Fibroblast of gingiva (primary cell): ENCODE results near the gene MUCL3.
A peak's percentile ranks its signal among the peaks of the same experiment; 100 is the strongest.
"Not testable (repeated sequence)": the region's sequence is repeated elsewhere in the genome, so short reads cannot be mapped to it uniquely, and the experiment has no call there.

Experiments used
- DNase-seq: peaks from one replicate; pipeline ENCODE4 v3.0.0-alpha.2; 2011; ENCODE audit warnings: low read depth

The MUCL3 gene

DNA sequence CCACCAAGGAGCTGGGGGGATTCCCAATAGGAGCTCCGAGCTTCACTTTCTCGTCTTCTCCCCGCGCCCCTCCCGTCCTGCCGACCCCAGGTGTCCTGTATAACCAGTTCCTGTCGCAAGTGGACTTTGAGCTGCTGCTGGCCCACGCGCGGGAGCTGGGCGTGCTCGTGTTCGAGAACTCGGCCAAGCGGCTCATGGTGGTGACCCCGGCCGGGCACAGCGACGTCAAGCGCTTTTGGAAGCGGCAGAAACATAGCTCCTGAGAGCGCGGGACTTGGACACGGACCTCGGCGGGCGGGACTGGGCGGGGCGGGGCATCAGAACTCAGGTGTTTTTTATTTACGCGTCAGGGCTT, 27.1 kb upstream of the MUCL3 start:
- DNase-seq, result no peak

DNA sequence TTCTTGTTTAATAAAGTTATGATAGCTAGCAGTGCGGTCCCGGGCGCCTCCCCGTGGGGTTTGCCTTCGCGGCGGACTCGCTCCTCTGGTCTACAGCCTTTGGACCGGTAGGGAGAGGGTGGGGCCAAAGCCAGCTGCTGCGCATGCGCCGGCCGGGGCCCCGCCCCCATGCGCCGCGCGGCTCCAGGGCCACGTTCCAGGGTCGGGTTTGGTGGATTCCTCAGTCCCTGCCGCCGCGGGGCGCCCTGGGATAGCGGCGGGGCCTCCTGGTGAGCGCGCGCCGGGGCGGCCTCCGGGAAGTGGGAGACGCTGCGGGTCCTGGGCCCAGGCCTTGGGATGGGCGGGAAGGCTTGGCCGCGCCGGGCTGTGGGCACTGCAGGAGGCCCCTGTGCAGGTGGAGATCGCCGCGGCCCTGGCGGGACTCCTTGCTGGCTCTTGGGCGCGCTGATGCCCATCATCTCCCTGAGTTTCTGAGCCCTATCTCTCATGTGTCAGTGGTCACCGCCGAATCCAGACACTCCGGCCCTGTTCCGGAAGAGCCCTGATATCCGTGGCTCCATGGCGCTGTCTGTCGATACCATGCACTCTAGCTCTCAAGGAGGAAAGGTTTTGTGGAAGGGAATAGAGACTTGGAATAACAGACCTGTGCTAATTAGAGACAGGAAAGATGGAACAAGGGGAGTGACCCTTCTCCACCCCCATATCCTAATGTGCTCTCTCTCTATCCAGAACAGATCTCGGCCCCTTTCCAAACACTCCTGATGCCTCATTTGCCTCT, 26.5 kb upstream of the MUCL3 start, which contains the start of gene VARS2:
Gene VARS2, plus strand, starts transcription at position 163 of the 778 bp plus-strand sequence. Its CDS starts 599 bp downstream, at position 762.
- peak; percentile 90 for DNase-seq

DNA sequence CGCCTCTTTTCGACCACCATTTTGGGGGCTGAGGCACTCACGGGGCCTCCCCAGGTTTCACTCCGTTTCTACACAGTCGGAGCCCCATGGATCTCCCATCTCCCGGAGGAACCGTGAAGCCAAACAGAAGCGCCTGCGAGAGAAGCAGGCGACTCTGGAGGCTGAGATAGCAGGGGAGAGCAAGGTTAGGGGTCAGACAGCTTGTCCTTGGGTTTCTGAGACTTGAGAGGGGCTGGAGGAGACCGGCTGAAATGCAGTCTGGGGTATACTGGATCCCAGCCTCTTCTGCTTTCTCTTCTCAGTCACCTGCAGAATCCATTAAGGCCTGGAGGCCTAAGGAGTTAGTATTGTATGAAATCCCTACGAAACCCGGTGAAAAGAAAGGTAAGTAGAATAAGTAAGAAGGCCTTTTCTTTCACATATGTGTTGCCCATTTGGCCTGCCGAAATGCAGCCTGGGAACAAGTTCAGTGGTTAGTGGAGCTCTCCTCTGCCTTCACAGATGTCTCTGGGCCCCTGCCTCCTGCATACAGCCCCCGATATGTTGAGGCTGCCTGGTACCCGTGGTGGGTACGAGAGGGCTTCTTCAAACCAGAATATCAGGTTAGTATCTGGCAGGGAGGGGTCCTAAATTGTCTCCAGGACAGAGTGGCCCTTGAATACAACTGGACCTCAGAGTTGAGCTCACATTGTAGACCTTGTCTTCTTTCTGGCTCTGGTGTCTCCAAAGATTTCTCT, 25.8 kb upstream of the MUCL3 start:
- no peak for DNase-seq

DNA sequence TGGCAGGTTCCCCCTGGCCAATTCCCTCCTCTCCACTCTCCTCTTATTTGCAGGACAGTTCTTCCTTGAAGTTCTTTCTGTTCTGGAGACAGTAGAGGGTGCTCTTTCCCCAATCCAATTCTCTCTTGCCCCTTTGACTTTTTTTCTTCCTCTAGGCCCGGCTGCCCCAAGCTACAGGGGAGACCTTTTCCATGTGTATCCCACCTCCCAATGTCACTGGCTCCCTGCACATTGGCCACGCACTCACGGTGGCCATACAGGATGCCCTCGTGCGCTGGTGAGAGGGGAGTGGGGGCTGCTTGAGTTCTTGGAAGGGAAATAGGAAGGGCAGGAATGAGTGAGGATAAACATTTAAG, 25.2 kb upstream of the MUCL3 start:
- peak; percentile 60 for DNase-seq

DNA sequence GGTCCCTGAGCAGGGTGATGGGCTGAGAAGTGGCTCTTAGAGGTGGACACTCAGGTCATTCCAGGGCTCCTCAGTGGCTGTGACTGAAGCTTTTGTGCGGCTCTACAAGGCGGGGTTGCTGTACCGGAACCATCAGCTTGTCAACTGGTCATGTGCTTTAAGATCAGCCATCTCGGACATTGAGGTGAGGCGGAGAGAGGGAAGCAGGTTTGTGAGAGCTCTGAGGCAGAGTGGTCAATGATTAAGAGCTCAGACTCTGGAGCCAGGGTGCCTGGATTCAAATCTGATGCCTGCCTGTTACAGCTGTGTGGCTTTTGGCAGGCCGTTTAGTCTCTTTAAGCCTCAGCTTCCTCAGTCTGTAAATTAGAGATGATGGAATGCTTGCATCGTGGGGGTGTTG, 23.7 kb upstream of the MUCL3 start:
- no peak for DNase-seq

DNA sequence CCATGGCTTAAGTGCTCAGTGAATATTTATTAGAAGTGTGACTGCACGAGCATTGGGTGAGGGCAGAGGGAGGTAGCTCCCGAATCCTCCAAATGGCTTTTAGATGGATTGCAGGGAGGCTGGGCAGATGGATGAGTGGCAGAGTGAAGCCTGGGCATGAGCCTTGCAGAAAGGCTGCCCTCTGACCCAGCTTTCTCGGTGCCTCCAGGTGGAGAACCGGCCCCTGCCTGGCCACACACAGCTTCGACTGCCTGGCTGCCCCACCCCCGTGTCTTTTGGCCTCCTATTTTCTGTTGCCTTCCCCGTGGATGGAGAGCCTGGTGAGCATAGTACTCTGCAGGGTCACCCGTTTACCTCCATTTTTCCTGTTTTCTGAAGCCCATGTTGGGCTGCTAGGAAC, 23.3 kb upstream of the MUCL3 start:
- DNase-seq, result no peak

DNA sequence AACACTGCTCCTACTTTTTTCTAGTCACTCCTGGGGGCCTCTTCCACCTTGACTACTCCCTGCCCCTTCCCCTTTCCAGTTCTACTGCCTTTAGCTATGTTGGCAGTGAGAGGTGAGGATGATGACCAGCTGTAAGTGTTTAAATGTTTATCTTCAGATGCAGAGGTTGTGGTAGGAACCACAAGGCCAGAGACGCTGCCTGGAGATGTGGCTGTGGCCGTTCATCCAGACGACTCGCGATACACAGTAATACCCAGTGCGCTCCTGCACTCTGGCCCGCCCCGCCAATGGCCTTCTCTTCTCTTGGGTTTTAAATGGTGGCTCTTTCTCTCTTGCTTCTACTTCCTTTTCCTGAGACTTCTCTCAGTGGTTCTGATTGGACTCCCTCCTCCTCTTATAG, 22.1 kb upstream of the MUCL3 start:
- DNase-seq, result no peak

DNA sequence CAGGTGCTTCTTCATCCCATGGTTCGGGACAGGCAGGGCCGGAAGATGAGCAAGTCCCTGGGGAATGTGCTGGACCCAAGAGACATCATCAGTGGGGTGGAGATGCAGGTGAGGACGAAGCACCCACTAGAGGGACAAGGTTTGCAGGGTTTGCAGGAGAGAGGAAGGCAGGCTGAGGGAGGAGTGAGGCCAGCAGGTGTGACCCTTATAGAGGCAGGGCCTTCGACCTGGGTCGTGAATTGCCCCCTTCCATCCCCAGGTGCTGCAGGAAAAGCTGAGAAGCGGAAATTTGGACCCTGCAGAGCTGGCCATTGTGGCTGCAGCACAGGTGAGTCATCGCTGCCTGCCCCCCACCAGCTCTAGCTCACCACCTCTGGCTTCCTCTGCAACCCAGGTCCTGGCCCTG, 18.3 kb upstream of the MUCL3 start:
- DNase-seq, result no peak

DNA sequence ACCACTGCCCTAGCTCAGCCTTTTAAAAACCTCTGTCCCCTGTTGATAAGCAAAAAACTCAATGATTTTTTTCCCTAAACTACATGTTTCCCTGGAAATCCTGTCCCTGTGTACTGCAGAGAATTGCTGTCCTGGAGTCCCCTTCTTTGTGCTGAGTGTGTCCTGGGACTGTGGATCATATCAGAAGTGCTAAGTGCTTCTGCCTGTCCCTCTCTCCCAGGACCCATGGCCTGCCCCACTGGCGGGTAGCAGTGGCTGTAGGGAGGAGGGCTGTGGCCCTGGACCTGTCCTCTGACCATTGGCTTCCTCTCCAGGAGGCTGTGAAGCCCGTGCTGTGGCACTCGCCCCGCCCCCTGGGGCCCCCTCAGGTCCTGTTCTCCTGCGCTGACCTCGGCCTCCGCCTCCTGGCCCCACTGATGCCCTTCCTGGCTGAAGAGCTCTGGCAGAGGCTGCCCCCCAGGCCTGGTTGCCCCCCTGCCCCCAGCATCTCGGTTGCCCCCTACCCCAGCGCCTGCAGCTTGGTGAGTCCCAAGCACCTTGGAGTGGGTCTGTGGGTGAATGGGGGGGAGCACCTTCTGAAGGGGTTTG, 16.6 kb upstream of the MUCL3 start:
- not testable (repeated sequence) for DNase-seq

DNA sequence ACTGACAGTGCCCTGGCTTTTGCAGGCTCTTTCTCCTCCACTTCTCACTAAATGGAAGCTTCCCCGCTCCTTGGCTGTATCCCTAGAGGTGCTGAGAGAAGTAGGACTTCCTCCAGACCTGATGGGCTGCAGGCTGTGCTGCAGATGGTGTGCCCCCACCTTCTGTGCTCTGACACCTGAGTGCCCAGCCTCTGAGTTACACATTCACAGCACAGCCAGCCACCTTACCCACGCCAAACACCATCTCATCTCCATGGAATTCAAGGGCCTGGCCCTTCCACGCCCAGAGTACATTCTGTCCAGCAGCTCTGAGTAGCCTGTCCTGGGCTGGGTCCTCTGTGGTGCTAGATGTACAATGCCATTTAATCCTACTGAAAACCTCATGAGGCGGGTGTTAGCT, 14.1 kb upstream of the MUCL3 start:
- DNase-seq, result no peak

DNA sequence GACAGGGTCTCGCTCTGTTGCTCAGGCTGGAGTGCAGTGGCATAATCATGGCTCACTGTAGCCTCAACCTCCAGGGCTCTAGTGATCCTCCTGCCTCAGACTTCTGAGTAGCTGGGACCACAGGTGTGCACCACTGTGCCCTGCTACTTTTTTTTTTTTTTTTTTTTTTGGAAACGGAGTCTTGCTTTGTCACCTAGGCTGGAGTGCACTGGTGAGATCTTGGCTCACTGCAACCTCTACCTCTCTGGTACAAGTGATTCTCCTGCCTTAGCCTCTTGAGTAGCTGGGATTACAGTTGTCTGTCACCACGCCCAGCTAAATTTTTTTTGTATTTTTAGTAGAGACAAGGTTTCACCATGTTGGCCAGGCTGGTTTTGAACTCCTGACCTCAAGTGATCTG, 13.7 kb upstream of the MUCL3 start:
- DNase-seq, result not testable (repeated sequence)

DNA sequence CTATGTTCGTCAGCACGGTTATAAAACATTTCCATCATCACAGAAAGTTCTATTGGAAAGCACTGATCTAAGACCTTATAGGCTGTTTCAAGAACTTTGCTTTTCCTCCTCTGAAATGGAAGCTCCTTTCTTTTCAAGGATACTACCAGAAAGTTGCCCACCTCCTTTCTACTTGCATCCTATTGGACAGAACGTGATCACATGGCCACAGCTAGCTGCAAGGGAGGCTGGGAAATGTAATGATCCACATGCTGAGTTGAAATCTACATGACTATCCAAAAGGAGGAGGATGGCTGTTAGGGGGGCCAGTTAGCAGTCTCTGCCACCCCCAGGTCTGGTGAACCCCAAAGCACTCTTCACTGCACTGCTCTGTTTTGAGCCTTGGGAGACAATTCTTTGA, 12.1 kb upstream of the MUCL3 start:
- no peak for DNase-seq

DNA sequence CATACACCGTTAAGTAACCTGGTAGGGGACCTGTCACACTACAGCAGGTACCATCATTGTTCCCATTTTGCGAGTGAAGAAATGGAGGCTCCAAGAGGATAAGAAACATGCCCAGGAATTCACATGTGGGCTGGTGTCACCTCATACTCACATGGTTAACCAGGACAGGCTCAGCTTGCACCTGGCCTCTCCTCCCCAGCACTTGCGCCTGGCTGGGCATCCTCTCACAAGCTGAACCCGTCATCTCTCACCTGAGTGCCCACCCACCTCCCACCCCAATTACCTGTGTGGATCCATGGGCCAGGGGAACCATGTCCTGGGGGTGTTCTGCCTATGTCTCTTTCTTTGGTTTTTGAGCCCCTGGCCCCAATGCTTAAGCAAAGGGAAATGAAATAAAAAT, 10.3 kb upstream of the MUCL3 start:
- no peak for DNase-seq

DNA sequence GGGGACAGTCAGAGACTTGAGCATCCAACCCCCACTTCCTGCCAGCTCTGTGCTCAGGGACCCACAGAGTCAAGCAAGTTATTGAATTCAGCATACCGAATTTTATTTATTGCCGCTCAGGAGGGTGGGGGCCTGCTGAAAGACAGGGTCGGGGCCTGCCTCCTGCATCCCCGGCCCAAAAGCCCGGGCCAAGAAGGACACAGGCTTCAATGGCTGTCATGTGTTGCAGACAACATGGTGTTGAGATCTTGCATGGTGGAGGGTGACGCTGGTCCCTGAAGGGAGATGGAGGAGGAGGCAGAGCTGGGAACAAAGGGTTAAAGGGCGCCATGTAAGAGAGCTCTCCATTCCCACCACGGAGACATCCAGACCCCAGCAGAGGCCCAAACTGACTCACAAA, 9.5 kb upstream of the MUCL3 start:
- DNase-seq, result no peak

DNA sequence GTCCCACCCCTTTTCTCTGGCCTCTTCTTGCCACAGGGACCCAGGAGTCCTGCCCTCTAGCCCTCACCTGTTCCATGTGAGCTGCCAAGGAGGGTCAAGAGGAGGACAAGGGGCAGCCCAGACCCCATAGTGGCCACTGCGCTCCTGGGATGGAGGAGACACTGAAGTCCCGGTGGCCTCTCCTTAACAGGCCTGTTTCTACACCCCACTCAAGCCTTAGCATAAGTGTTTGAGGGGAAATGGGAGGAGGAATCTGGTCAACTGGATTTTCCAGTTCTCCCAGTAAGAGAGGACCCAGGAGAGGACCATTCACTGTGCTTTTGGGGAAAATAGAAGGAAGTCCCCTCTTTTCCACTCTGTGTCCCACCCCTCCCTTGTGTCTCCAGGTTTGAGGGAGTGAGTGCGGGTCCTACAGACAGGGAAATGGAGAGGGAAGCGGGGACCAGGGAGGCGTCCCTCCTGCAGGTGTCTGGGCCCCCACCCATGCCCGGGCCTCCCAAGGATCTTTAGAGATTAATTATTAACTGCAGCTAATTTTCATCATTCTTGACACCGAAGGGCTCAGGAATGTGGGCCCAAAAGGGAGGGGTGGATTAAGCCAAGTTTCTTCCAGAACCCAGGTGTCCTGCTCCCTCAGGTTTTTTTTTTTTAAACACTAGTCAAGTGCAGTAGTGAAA, 8.7 kb upstream of the MUCL3 start, which contains the start of gene SFTA2:
Gene SFTA2, minus strand, starts transcription at position 202 of the 677 bp plus-strand sequence. Its CDS starts 74 bp downstream, at position 128.
- no peak for DNase-seq

DNA sequence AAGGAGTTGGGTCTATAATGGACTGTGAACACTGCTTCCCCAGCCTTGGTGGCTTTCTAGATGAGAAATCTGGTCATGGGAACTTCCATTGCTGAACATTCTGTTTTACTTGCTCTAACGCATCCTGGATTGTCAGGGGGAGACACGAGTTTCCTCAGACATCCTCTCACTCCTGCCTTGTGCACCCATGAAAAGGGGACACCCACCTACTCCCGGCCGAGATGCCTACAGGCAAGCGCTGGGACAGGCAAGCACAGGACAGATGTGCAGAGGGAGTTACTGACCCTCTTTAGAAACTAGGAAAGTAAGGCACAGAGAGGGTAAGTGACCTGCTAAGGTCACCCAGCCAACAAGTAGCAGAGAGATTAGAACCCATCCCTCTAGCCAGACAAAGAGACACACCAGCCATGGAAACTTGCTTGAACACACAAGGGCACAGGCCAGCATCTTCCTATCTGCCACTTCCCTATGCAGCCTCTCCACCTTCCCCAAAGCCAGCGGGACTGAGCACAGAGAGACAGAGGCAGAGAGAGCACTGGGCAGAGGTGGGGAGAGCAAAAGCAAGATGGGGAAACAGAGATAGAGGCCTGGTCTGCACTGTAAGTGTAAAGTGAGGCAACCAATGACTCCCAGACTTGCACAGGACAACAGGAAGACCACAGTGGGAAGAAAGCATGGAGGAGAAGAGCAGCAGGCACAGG, 8.0 kb upstream of the MUCL3 start:
- DNase-seq, result no peak

DNA sequence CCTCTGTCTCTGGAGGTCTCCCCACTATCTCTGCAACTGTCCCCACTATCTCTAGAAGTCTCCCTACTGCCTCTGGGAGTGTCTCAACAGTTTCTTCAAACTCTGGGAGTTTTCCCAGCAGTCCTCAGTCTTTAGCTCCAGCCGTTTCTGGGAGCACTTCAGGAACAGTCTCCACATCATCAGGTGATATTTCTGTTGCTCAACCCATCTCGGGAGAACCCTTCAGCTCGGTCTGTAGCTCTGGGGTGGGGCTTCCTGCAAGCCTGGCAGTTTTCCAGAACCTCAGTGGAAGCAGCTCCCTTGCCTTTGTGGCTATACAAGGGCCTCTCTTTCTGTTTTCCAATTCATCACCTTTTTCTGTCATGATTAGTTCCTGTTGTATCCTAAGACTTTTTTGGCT, 5.8 kb upstream of the MUCL3 start:
- DNase-seq, result no peak

DNA sequence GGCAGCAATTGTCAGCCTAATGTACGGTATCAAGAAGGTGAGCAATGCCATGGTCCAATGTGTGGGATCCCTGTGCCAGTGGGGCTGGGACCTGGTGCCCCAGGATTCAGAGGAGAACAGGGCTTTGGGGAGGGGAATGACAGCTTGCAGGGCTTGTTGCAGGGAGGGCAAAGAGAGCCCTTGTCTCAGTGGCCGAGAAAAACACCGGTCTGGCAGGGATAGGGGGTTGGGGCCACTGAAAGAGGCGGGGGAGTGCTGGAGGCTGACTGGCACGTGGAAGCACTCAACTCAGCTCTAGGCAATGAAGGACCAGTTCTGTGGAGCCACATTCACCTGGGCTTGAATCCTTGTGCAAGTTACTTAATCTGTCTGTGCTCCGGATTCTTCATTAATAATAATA, 3.5 kb upstream of the MUCL3 start:
- DNase-seq, result no peak

DNA sequence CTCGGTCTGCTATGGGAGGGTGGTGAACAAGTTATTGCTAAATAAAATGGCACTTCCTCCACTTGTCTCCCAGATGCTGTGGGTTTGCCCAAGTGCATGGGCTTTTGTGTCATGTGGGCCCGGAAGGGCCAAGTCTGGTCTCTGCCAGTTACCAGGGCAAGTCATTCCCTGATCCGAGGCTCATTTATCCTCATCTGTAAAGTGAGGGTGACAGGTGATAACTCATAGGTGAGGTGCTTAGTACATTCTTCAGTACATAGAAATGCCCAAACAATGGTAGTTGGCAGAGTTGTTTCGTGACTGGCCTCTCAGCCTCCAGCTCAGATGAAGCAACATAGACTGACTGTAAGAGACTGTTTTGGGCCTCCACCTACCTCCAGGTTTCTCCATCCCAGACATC, 2.0 kb upstream of the MUCL3 start:
- no peak for DNase-seq

DNA sequence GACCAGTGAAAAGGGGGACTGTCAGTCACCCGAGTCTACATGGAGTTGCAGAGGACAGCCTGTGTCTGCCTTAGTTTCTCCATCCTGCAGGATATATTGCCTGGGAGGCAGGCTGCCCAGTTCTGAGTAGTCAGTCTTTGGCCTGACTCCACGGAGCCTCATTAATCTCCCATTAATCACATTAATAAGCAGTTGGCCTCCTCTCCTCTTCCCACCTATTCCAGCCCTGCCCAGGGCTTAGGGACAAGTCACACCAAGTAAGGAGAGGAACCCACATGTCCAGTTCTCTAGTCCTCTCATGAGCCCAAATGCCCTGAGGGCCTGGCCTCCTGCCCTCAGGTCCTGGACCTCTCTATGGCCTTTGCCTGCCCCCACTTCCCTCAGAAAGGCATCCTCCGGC, 1.3 kb upstream of the MUCL3 start:
- DNase-seq, result no peak

DNA sequence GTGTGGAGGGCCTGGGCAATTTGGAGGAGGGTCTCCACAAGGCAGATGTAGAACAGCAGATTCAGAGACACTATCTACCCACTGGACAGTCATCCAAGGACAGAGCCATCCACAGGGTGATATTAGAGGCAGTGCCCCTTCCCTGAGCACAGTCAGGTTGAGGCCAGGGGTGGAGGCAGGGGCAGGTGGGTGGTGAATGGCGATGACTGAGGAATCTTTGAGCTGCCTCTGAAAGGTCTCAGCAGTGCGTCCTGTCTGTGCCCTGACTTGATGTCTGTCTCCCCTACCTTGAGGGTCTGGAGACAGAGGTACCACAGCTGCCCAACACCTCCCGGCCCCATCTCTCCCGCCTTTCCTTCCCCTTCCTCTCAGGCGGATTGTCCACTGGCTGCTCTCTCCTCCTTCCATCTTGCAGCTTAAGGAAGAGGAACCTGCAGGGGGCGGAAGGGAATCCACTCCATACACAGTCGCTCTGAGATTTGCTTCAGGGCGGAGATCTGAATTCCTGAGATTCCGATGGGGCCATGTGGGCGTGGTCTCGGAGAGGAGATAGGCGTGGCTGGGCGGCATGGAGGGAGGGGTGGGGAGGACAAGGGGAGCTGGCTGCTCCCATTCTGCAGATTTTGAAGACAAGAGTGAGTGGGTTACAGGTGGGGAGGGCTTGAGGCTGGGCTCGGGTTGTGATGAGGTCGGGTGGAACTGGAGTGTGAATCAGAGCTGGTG, 1.7 kb downstream of the MUCL3 start:
- peak; percentile 57 for DNase-seq
